Activated CD8-positive, alpha-beta T cell treated with anti-CD3 and anti-CD28 coated beads for 36 hours (primary cell): Measurements from ENCODE around the gene SYNDIG1. TPM values are rescaled to one million over a fixed set of nuclear protein-coding genes. Genes with fewer than 3 reads are reported as not detected.

ENCODE experiments used
- ATAC-seq: fragments of 200-7000 bp; cut with Tn5 transposase; one replicate; pipeline ENCODE4 v1.10.0; 2021; ENCODE audit warnings: mild to moderate bottlenecking, moderate library complexity
- CTCF ChIA-PET: fragments of 350-600 bp; sonication (Branson Sonifier 250); formaldehyde crosslinking; loops from one replicate; lab custom pipeline; 2021; ENCODE audit warnings: antibody characterized with exemption; lab: Charles Lee
- POLR2A ChIA-PET: fragments of 350-600 bp; sonication (Branson Sonifier 250); formaldehyde crosslinking; loops from one replicate; lab custom pipeline; 2021; ENCODE audit warnings: antibody characterized with exemption; lab: Charles Lee
- DNase-seq: peaks from one replicate; pipeline ENCODE4 v3.0.0-alpha.2; 2020
- H3K27ac Mint-ChIP-seq: one replicate; pipeline ENCODE4 v1.8.0; 2021; ENCODE audit warnings: mild to moderate bottlenecking, mixed read lengths
- H3K27me3 Mint-ChIP-seq: one replicate; pipeline ENCODE4 v1.8.0; 2021; ENCODE audit warnings: mixed read lengths
- H3K36me3 Mint-ChIP-seq: one replicate; pipeline ENCODE4 v1.8.0; 2021; ENCODE audit warnings: low read depth, mixed read lengths
- H3K4me1 Mint-ChIP-seq: one replicate; pipeline ENCODE4 v1.8.0; 2021; ENCODE audit warnings: low read depth, mixed read lengths
- H3K4me3 Mint-ChIP-seq: one replicate; pipeline ENCODE4 v1.8.0; 2021; ENCODE audit warnings: mild to moderate bottlenecking, moderate library complexity, mixed read lengths
- H3K9me3 Mint-ChIP-seq: one replicate; pipeline ENCODE4 v1.8.0; 2021; ENCODE audit warnings: mixed read lengths
- intact Hi-C: fragments of 100-400 bp; cut with micrococcal nuclease; formaldehyde crosslinking; loops from one replicate; pipeline ENCODE4 v1.10.0; 2022
- total RNA-seq, 2 experiments: library from RNA; stranded (reverse); gene quantifications; one replicate each; pipeline ENCODE4 v1.2.3, GENCODE V29; 2021
- TF ChIP-seq, protein P1 (sequence below): fragments of 200-600 bp; IDR thresholded peaks from one replicate; pipeline ENCODE4 v1.8.0; 2022; ENCODE audit warnings: antibody characterized with exemption, mild to moderate bottlenecking

SYNDIG1 gene
- total RNA-seq, 2 experiments from 2014 or later: not detected

DNA sequence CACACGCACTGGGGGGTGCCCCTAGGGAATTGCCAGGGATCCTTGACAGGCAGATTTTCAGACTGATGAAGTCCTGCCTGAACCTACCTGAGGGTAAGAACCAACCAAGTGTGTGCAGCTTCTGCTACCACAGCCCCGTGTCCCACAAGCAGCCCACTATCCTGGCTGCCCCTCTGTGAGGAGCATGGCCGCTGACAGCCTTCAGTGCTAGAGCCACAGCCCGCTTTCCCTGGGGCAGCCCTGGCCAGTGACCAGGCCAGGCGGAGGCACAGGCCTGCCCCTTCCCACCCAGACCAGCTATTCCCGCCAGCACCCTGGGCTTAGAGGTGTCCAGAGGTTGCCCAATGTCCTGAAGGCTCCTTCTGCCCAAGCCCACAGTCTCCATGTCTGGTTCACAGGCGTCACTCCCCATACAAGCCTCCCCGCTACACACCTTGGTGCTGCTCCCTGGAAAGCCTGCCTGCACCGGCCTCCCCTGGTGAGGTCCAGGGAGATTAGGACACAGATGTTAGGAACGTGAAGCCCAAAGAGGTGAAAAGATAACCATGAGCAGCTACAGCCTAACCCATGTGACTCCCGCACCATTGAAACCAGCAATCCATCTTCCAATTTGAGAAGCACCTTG lies 207.0 kb downstream of the SYNDIG1 start:
- Mint-ChIP-seq H3K36me3 (no peaks in the 10 kb centered on the region), H3K27me3 (no peaks in the 10 kb centered on the region), H3K4me3 (no peak overlapping the region), H3K4me1 (no peaks in the 10 kb centered on the region), H3K27ac (no peak overlapping the region), H3K9me3 (no peaks in the 10 kb centered on the region)
- no peak for ATAC-seq
- intact Hi-C loops: no loop called here
- TF ChIP-seq, protein P1, sequence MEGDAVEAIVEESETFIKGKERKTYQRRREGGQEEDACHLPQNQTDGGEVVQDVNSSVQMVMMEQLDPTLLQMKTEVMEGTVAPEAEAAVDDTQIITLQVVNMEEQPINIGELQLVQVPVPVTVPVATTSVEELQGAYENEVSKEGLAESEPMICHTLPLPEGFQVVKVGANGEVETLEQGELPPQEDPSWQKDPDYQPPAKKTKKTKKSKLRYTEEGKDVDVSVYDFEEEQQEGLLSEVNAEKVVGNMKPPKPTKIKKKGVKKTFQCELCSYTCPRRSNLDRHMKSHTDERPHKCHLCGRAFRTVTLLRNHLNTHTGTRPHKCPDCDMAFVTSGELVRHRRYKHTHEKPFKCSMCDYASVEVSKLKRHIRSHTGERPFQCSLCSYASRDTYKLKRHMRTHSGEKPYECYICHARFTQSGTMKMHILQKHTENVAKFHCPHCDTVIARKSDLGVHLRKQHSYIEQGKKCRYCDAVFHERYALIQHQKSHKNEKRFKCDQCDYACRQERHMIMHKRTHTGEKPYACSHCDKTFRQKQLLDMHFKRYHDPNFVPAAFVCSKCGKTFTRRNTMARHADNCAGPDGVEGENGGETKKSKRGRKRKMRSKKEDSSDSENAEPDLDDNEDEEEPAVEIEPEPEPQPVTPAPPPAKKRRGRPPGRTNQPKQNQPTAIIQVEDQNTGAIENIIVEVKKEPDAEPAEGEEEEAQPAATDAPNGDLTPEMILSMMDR: no peak
- ChIA-PET CTCF (no interaction called here), POLR2A (no interaction called here)
- no peak for DNase-seq

DNA sequence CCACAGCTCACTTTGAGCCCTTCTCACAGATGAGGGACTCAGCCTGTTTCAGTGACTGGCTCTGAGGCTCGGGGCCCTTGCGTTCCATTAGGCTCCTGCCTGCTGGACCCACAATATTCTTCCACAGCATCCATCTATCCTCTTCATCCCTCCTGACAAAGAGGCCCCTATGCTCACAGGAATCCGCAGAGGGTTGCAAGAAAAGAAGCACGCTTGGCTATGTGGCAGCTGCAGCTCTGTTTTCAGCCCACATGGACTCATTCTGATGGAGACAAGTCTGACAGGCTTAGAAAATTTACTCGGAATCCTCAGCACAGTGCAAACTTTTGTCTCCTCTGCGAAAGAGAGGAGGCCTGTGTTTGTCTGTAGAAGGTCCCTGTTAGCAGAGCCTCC lies 207.5 kb downstream of the SYNDIG1 start:
- ATAC-seq (no peak), DNase-seq (no peak)
- Mint-ChIP-seq H3K4me1 (no peaks in the 10 kb centered on the region), H3K9me3 (no peaks in the 10 kb centered on the region), H3K27ac (no peak overlapping the region), H3K36me3 (no peaks in the 10 kb centered on the region), H3K27me3 (no peaks in the 10 kb centered on the region), H3K4me3 (no peak overlapping the region)
- TF ChIP-seq, protein P1: no peak
- intact Hi-C loops: no loop called here
- POLR2A ChIA-PET: no interaction called here
- CTCF ChIA-PET: no interaction called here

- Mint-ChIP-seq H3K4me3 (no peak overlapping the region), H3K36me3 (no peaks in the 10 kb centered on the region), H3K27ac (no peak overlapping the region), H3K9me3 (no peaks in the 10 kb centered on the region), H3K27me3 (no peaks in the 10 kb centered on the region), H3K4me1 (no peaks in the 10 kb centered on the region)
- intact Hi-C loops: no loop called here
- DNase-seq (no peak), ATAC-seq (no peak)
- POLR2A ChIA-PET: no interaction called here
- TF ChIP-seq, protein P1: no peak
- CTCF ChIA-PET: no interaction called here
Measured at GRCh38 chr20:24677626-24678315, 208.3 kb downstream of the SYNDIG1 start.

DNA sequence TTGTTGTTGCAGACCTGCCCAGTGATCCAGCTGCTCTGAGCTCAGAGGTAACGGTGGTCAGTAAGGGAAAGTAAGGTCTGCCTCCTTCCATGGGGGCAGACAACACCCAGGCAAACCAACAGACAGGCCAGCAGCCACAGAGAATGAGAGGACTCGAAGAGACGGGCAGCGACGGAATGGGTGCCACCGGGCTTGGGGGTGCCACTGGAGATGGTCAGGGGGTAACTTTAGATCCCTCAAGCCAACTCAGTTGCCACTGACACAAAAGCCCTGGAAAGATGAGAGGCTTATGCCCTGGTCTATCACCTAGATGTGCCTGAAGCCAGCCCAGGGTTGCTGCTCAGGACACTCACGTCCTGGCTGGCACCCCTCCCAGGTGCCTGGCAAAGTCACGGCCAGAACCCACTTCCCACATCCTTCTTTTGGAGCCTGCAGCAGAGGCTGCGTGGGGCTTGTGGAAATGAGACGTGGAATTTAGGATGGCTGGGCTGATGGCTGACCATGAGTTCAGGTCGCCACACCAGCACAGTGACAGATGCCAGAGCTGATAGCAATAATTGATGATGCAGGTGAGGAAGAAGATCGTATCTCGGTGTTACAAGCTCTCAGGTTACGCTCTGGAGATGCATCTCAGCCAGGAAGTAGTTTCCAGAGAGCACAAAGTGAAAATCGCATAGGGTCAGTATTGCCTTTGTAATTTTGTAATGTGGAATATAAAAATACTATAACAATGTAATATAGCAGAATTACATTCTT lies 209.1 kb downstream of the SYNDIG1 start:
- CTCF ChIA-PET: interaction anchor here (0.8 kb wide), 1 partner anchor 239 kb away, joined by 3 read pairs; no protein-coding TSS in a partner anchor
- no peak for DNase-seq
- Mint-ChIP-seq H3K4me3 (no peak overlapping the region), H3K27me3 (no peaks in the 10 kb centered on the region), H3K27ac (no peak overlapping the region), H3K36me3 (no peaks in the 10 kb centered on the region), H3K9me3 (no peaks in the 10 kb centered on the region), H3K4me1 (no peaks in the 10 kb centered on the region)
- POLR2A ChIA-PET: no interaction called here
- intact Hi-C loops: no loop called here
- no peak for ATAC-seq
- TF ChIP-seq, protein P1: no peak
